Activated naive CD8-positive, alpha-beta T cell treated with anti-CD3 and anti-CD28 coated beads, Interleukin-2, amount 10 ng/mL, durations not matched to agents 7 days and 5 days (primary cell): Measurements from ENCODE around the gene RASD1. TPM values are rescaled to one million over a fixed set of nuclear protein-coding genes. Genes with fewer than 3 reads are reported as not detected.
A peak's percentile ranks its signal among the peaks of the same experiment; 100 is the strongest.

Experiments
- ATAC-seq: fragments of 150-1000 bp; cut with Tn5 transposase; one replicate; pipeline ENCODE4 v1.10.0; 2021; ENCODE audit warnings: low read depth, moderate library complexity
- POLR2A ChIA-PET: fragments of 350-600 bp; sonication (Branson Sonifier 250); formaldehyde crosslinking; loops from one replicate; lab custom pipeline; 2021; ENCODE audit warnings: antibody characterized with exemption; lab: Charles Lee
- DNase-seq: peaks from one replicate; pipeline ENCODE4 v3.0.0; 2021
- H3K27ac Mint-ChIP-seq: one replicate; pipeline ENCODE4 v1.8.0; 2022; ENCODE audit warnings: mild to moderate bottlenecking, mixed read lengths
- H3K27me3 Mint-ChIP-seq: one replicate; pipeline ENCODE4 v1.8.0; 2022; ENCODE audit warnings: mild to moderate bottlenecking, moderate library complexity, mixed read lengths
- H3K36me3 Mint-ChIP-seq: one replicate; pipeline ENCODE4 v1.8.0; 2021; ENCODE audit warnings: mild to moderate bottlenecking, mixed read lengths
- H3K4me1 Mint-ChIP-seq: one replicate; pipeline ENCODE4 v1.8.0; 2021; ENCODE audit warnings: mixed read lengths
- H3K4me3 Mint-ChIP-seq: one replicate; pipeline ENCODE4 v1.8.0; 2022; ENCODE audit warnings: mild to moderate bottlenecking, moderate library complexity, mixed read lengths
- H3K9me3 Mint-ChIP-seq: one replicate; pipeline ENCODE4 v1.8.0; 2021; ENCODE audit warnings: mixed read lengths
- total RNA-seq, 2 experiments: library from RNA; stranded (reverse); gene quantifications; one replicate each; pipeline ENCODE4 v1.2.3, GENCODE V29; 2021

RASD1 gene
- 1 to 10 TPM; 1.3 to 2.3 TPM for total RNA-seq

DNA sequence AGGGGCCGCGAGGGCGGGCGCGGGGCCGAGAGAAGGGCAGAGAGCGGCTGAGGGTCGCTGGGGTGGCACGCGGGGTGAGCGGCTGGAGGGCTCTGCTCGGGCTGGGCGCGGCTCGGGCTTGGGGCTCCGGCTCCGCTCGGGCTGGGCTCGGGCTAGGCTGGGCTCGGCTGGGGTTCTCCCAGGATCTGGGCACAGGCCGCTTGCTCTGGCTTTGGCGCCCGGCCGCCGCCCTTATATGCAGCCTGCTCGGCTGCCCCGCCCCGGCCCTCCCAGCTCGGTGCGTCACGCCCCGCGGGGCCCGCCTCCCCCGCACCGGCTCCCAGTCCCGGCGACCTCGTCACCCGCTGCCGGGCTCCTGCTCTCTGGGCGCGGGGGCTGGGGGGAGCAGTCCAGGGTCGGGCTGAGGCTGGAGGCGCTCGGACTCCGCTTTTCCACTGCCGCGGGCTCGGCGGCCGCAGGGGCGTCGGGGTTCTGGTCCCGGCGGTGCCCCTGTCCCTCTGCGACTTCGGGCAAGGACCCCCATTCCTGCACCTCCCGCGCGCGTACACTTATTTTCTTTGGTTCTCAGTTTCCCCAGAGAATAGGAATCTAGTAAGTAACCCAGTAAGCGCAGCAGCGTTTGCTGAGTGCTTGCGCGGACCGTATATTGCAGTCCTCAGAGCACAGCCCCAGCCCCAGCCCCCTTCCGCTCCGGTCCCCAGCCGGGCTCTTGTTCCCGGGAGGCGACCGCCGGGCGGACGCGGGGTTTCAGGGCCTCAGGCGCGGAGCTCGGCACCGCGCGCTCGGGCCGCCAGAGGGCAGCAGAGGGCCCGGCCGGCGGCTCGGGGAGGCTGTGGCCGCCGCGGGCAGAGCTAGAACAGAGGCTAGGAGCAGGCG, at the start of gene RASD1:
Gene RASD1 (minus strand): TSS at position 207 of the 876 bp plus-strand sequence. CDS start 214 bp downstream, outside the sequence.
- Mint-ChIP-seq H3K27me3 (peaks cover 21% of the 10 kb centered on the region), H3K36me3 (peaks cover 12% of the 10 kb centered on the region), H3K4me1 (peaks cover 13% of the 10 kb centered on the region), H3K9me3 (no peaks in the 10 kb centered on the region), H3K27ac (no peak within 1 kb of the TSS), H3K4me3 (peak within 1 kb of the TSS; percentile 76)
- DNase-seq (peak; percentile 93), ATAC-seq (peak; percentile 84)
- POLR2A ChIA-PET: interaction anchor here (0.6 to 2.8 kb wide), 5 partner anchors 9 to 270 kb away, joined by 3 to 13 read pairs (median 4); no protein-coding TSS in a partner anchor

DNA sequence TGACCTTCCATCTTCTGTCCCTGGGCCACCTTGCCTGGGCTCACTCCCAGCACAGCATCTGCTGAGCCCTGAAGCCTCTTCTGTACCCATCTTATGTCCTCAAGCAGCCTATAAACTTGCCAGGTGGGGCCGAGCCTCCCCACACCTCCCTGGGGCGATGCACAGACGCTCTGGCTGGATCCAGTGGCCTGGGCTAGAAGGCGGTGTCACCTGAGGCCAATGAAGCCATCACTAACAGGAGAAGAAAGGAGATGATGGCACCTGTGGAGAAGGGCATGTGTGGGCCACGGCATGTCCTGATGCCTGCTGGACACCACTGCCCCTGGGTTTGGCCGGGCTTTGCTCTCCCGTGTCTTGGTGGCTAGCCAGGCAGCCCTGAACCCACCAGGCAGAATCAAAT, 49.8 kb upstream of the RASD1 start:
- no peak overlapping the region for H3K27ac Mint-ChIP-seq
- POLR2A ChIA-PET: no interaction called here
- H3K27me3 Mint-ChIP-seq: no peaks in the 10 kb centered on the region
- no peaks in the 10 kb centered on the region for H3K9me3 Mint-ChIP-seq
- no peak overlapping the region for H3K4me3 Mint-ChIP-seq
- no peaks in the 10 kb centered on the region for H3K36me3 Mint-ChIP-seq
- H3K4me1 Mint-ChIP-seq: no peaks in the 10 kb centered on the region
- ATAC-seq (no peak), DNase-seq (no peak)

DNA sequence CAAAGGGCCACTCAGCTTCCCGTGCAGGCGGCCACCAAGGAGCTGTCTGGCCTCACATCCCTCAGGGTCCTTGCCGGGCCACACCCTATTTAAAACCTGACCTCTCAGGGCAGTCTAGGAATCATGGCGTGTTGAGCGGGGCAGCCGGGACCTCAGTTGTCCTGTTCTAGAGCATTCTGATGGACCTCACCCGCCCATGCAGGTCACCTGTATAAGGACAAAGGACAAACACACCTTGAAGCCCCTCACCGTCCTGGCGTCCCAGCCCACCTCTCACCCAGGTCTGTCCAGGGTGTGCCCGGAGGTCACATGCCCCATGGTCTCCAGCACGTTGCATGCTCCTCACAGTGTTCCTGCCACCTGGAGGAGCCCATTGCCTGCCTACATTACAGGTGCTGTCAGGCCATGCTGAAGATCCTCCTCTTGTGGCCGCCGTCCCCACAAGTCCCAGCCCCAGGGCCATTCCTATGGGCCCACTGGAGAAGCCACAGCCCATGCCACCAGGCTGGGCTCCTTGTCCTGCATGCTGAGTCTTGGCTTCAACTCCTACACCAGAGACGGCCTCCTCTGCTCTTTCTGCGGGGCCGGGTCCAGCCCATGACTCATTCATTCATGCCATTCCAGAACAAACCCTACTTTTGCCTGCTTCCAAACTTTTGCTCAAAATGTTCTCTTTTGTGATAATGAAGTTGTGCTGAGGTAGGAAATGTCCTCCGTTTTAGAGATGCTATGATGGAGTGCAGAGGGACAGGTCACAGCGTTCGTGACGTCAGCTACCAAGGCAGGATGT, 49.0 kb upstream of the RASD1 start:
- no peak for ATAC-seq
- H3K36me3 Mint-ChIP-seq: no peaks in the 10 kb centered on the region
- POLR2A ChIA-PET: no interaction called here
- H3K27ac Mint-ChIP-seq: no peak overlapping the region
- DNase-seq: no peak
- no peaks in the 10 kb centered on the region for H3K4me1 Mint-ChIP-seq
- H3K9me3 Mint-ChIP-seq: no peaks in the 10 kb centered on the region
- H3K27me3 Mint-ChIP-seq: no peaks in the 10 kb centered on the region
- no peak overlapping the region for H3K4me3 Mint-ChIP-seq

DNA sequence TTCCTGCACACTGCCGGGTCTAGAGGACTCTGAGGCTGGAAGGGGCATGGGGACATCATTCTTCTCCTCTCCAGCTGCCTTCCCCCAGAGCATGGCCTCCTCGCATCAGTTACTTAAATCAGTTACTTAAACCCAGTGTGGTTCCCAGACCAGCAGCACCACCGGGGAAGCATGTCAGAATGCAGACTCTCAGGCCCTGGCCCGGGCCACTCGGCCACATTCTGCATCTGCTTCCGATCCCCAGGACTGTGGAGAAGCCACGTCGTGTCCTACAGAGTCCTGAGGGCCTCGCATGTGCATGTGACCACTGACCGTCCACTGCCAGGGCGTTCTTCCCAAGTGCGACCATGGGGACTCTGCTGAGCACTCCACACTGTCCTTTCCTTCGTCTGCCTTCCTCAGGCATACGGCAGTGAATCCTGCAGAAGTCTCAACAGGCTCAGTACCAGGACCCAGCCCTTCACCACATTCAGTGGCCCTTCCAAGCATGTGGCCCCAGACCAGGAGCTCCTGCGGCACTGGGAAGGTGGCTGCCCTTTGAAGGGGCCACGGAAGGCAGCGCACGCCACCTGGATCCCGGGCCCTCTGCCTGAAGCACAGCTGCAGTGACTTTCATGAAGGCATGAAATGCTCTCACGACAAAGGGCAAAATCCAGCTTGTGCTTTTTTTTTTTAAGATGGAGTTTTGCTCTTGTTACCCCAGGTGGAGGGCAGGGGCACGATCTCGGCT, 46.9 kb upstream of the RASD1 start:
- no peaks in the 10 kb centered on the region for H3K4me1 Mint-ChIP-seq
- H3K27me3 Mint-ChIP-seq: no peaks in the 10 kb centered on the region
- H3K27ac Mint-ChIP-seq: no peak overlapping the region
- POLR2A ChIA-PET: no interaction called here
- no peaks in the 10 kb centered on the region for H3K36me3 Mint-ChIP-seq
- no peaks in the 10 kb centered on the region for H3K9me3 Mint-ChIP-seq
- DNase-seq (no peak), ATAC-seq (no peak)
- H3K4me3 Mint-ChIP-seq: no peak overlapping the region

DNA sequence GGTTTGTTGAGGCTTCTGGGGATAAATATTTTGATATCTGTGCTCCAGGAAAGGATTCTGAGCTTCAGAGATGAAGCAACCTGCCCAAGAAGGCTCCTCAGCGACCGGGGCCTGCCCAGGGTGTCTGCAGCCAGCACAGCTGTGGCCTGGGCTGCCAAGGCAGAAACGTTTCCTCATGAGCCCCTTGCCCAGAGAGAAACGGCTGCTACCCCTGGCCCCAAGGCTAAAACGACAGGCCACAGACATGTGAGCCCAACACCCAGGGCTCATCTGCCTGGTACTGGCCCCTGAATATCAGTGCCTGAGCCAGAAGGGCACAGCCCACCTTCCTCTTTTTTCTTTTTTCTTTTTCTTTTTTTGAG, 45.4 kb upstream of the RASD1 start:
- H3K4me3 Mint-ChIP-seq: no peak overlapping the region
- H3K27me3 Mint-ChIP-seq: no peaks in the 10 kb centered on the region
- ATAC-seq (no peak), DNase-seq (no peak)
- no peak overlapping the region for H3K27ac Mint-ChIP-seq
- H3K36me3 Mint-ChIP-seq: no peaks in the 10 kb centered on the region
- H3K4me1 Mint-ChIP-seq: no peaks in the 10 kb centered on the region
- POLR2A ChIA-PET: no interaction called here
- no peaks in the 10 kb centered on the region for H3K9me3 Mint-ChIP-seq

DNA sequence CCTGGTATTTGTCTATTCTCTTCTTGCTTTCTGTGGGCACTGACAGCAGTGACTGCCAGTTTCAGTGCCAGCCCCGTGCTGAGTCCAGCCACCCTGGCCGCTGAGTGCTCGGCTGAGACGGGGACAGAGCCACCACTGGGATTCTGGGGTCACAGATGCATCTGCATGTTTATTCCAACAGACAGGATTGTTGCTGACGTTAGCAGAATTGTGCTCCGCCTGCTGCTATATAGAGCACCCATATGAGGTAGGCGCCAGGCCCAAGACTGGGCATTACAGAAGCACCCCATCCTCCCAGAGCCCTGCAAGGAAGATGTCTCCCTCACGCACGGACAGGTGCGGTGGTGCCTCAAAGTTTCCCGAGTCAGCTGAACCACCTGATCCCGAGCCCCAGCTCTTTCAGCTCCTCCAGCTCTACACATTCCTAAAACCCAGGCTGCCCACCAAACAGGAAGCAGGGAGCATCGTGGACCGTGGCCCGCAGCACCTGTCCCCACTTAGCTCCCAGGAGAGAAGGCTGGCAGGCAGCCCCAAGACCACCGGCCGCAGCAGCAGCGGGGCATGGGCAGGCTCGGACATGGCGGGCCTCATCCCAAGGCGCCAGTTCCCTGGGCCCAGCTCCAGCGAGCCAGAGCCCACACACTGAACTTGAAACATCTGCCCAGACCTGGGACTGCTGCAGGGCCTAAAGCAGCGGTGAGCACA, 44.9 kb upstream of the RASD1 start:
- Mint-ChIP-seq H3K27ac (no peak overlapping the region), H3K4me1 (no peaks in the 10 kb centered on the region), H3K27me3 (no peaks in the 10 kb centered on the region), H3K9me3 (no peaks in the 10 kb centered on the region), H3K36me3 (no peaks in the 10 kb centered on the region), H3K4me3 (no peak overlapping the region)
- POLR2A ChIA-PET: no interaction called here
- DNase-seq (no peak), ATAC-seq (no peak)

DNA sequence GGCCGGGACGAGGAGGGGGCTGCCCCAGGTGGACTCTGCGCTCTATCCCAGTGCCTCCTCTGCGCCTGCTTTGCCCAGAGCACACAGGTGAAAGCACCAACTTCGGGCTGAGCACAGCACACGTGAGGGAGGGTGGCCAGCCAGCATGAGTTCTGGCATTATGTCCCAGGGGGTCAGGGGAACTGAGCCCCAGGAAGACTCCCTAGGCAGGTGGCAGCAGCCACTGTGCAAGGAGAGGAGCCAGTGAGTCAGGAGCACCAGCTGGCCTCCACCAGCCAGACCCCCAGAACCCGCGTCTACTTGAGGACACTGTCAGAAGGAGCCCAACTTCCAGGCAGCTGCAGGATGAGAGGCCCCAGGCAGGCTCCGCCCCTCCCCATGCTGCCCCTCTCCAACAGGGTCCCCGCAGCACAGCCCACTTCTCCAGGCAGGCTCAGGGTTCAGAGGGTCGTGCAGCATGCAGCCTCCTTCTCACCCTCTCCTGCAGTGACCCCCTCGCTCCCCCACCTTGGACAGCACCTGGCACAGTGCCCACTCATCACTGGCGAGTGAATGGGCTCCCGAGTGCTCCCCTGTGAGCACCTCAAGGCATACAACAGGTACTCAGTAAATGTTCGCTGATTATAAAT, 44.2 kb upstream of the RASD1 start:
- DNase-seq: no peak
- H3K4me1 Mint-ChIP-seq: no peaks in the 10 kb centered on the region
- H3K4me3 Mint-ChIP-seq: no peak overlapping the region
- no peaks in the 10 kb centered on the region for H3K9me3 Mint-ChIP-seq
- no peak for ATAC-seq
- H3K27me3 Mint-ChIP-seq: no peaks in the 10 kb centered on the region
- H3K27ac Mint-ChIP-seq: no peak overlapping the region
- POLR2A ChIA-PET: no interaction called here
- H3K36me3 Mint-ChIP-seq: no peaks in the 10 kb centered on the region

GRCh38 chr17:17539591-17539990, 43.4 kb upstream of the RASD1 start:
- POLR2A ChIA-PET: no interaction called here
- ATAC-seq: no peak
- Mint-ChIP-seq H3K27me3 (no peaks in the 10 kb centered on the region), H3K4me3 (no peak overlapping the region), H3K4me1 (no peaks in the 10 kb centered on the region), H3K9me3 (no peaks in the 10 kb centered on the region), H3K27ac (no peak overlapping the region), H3K36me3 (no peaks in the 10 kb centered on the region)
- DNase-seq: no peak

GRCh38 chr17:17538417-17539391, 42.5 kb upstream of the RASD1 start:
- H3K27ac Mint-ChIP-seq: no peak overlapping the region
- no peak overlapping the region for H3K4me3 Mint-ChIP-seq
- ATAC-seq (no peak), DNase-seq (no peak)
- no peaks in the 10 kb centered on the region for H3K9me3 Mint-ChIP-seq
- POLR2A ChIA-PET: no interaction called here
- H3K27me3 Mint-ChIP-seq: no peaks in the 10 kb centered on the region
- no peaks in the 10 kb centered on the region for H3K36me3 Mint-ChIP-seq
- H3K4me1 Mint-ChIP-seq: no peaks in the 10 kb centered on the region

DNA sequence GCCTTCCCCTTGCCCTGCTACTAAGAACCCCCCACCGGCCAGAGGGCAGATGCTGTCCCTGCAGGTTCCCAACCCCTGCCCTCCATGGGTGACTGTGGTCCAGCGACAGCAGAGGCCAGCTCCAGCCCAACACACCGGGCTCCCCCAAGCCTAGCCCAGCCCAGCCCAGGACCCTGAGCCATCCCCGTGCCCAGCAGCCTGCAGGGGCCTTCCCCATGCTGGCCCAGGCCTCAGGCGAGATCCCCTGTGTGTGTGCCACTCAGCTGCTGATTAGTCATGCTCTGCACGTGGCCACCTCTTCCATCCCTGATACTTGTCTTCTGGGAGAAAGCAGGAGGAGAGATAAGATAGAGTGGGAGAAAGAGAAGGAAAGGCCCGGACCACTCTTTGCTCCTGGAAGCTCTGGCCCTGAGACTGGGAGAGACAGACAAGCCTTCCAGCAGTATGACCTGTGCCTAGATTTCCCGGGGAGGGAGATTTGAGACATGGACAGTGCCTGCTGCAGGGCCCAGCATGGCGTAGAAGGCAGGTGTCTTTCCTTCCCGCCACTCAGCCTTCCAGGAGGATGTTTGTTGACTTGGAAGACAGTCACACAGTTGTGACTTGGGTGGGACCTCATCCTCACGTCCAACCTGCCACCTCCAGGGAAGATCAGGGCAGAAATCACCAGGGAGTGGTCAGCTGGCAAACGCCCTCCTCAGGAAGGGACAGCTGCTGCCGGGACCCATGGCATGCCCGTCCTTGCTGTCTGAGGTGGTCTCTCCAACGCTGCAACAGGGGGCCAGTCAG, 41.3 kb upstream of the RASD1 start:
- Mint-ChIP-seq H3K4me3 (no peak overlapping the region), H3K27me3 (no peaks in the 10 kb centered on the region), H3K36me3 (no peaks in the 10 kb centered on the region), H3K27ac (no peak overlapping the region), H3K4me1 (no peaks in the 10 kb centered on the region), H3K9me3 (no peaks in the 10 kb centered on the region)
- ATAC-seq (no peak), DNase-seq (no peak)
- POLR2A ChIA-PET: no interaction called here

DNA sequence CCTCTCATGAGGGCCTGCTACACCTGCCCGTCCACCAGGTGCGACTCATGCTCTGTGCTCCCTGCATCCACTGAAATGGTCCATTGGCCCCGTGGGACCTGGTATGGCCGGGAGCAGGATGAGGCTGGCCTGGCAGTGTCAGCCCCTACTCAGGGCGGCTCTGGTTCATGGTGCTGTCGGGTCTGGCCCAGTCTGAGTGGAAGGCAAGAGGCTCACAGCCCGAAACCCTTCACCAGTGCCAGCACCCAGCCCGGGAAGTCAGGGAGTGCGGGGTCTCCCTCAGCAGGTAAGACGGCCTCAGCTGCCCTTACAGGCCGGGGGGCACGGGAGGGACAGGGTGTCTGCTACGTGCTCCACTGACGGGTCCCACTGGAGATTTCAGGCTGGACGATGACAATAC, 40.5 kb upstream of the RASD1 start:
- H3K4me3 Mint-ChIP-seq: no peak overlapping the region
- ATAC-seq: no peak

More for the DNA sequence above, 40.5 kb upstream of the RASD1 start:
- POLR2A ChIA-PET: no interaction called here
- Mint-ChIP-seq H3K27me3 (peaks cover 3% of the 10 kb centered on the region), H3K36me3 (no peaks in the 10 kb centered on the region), H3K4me1 (no peaks in the 10 kb centered on the region), H3K9me3 (no peaks in the 10 kb centered on the region), H3K27ac (no peak overlapping the region)
- DNase-seq: no peak
